Vagina (tissue), 2 donors: ENCODE data around the gene FNBP1L.

Experiments
- CTCF ChIP-seq, 3 experiments: fragments of 450-650 bp in 2 of 3; fragments of 200-600 bp in 1 of 3; sonication (generic) in 1 of 3; IDR thresholded peaks; one replicate each; pipeline ENCODE4 v1.5.1; 2017 to 2019; ENCODE audit warnings: antibody characterized with exemption in 3 of 3, mild to moderate bottlenecking in 2 of 3, moderate library complexity in 2 of 3
- POLR2A ChIP-seq, 2 donors: fragments of 450-650 bp; IDR thresholded peaks; one replicate each; pipeline ENCODE4 v1.6.1; 2017; ENCODE audit warnings: antibody characterized with exemption in 2 of 2, mild to moderate bottlenecking in 2 of 2, moderate library complexity in 2 of 2
- POLR2AphosphoS5 ChIP-seq, 2 donors: sonication (generic); formaldehyde crosslinking; IDR thresholded peaks; one replicate each; pipeline ENCODE4 v1.9.0; 2017; ENCODE audit warnings: antibody characterized with exemption in 2 of 2, mild to moderate bottlenecking in 2 of 2, low read depth in 1 of 2; ENCODE audit not compliant: insufficient read depth in 1 of 2

GRCh38 chr1:93506126-93506525, 58.2 kb downstream of the FNBP1L start:
- no peak for TF ChIP-seq CTCF (IDR thresholded peaks at IDR 0.05)
- TF ChIP-seq POLR2AphosphoS5 (IDR thresholded peaks at IDR 0.05; ENCODE audit: insufficient read depth in 1 of 2, low read depth in 1 of 2) = no peak
- no peak for TF ChIP-seq POLR2A (IDR thresholded peaks at IDR 0.05)
